ENCODE measurements around the gene FANCI. TPM values are rescaled to one million over a fixed set of nuclear protein-coding genes. Genes with fewer than 3 reads are reported as not detected.
"Not testable (repeated sequence)": the region's sequence is repeated elsewhere in the genome, so short reads cannot be mapped to it uniquely, and the experiment has no call there.

Gene FANCI
- total and polyA plus RNA-seq, 7 donors, result 2.0 to 16.0 (median 2.8) TPM

DNA sequence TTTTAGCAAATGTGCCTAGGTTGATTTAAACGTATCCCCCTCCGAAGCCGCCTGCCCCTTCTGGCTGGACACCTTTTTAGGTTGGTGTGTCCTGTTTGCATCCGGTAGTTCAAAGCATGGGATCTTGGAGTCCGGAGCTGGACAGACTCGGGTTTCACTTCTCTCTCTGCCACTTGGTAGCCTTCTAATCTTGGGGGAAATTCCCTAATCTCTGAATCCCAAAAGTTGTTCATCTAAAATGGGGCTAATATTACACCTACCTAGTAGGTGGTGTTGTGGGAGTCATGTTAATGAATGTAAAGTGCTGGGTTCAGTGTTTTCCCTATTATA is 760 bp downstream of the FANCI start:
- 0 to 1% methylated on average over 6 of the region's 6 CpGs for WGBS, 2 donors
- intact Hi-C loops (cut with DNase I), result loop anchor here (5.0 kb wide), 2 partner anchors 187 to 347 kb away; partner anchors contain the start of gene HAPLN3

DNA sequence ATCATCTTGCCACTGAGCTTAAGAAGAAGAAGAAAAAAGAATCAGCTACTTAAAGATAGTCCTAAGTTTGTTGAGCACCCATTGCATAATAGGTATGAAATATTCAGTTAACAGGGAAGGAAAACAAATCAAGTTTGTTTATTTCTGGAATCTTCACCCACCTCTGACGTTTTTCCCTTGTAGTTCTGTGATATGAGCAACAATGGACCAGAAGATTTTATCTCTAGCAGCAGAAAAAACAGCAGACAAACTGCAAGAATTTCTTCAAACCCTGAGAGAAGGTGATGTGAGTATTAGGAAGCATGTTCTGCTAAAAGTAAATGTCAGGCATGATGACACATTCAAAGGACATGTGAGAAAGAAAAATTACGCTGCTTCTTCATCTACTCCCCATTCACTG is 3.7 kb downstream of the FANCI start:
- Histone ChIP-seq H3K9me3 (no peaks in the 10 kb centered on the region), H3K36me3 (no peaks in the 10 kb centered on the region), H3K4me1 (peaks cover 0 to 18% (median 15%) of the 10 kb centered on the region in 4 donors), H3K27ac (no peak overlapping the region), H3K27me3 (no peaks in the 10 kb centered on the region), H3K4me3 (no peak overlapping the region)
- TF ChIP-seq EP300 (IDR thresholded peaks at IDR 0.05) (no peak), POLR2A (IDR thresholded peaks at IDR 0.05) (no peak), POLR2AphosphoS5 (IDR thresholded peaks at IDR 0.05) (no peak)
- TF ChIP-seq, protein P1, sequence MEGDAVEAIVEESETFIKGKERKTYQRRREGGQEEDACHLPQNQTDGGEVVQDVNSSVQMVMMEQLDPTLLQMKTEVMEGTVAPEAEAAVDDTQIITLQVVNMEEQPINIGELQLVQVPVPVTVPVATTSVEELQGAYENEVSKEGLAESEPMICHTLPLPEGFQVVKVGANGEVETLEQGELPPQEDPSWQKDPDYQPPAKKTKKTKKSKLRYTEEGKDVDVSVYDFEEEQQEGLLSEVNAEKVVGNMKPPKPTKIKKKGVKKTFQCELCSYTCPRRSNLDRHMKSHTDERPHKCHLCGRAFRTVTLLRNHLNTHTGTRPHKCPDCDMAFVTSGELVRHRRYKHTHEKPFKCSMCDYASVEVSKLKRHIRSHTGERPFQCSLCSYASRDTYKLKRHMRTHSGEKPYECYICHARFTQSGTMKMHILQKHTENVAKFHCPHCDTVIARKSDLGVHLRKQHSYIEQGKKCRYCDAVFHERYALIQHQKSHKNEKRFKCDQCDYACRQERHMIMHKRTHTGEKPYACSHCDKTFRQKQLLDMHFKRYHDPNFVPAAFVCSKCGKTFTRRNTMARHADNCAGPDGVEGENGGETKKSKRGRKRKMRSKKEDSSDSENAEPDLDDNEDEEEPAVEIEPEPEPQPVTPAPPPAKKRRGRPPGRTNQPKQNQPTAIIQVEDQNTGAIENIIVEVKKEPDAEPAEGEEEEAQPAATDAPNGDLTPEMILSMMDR (IDR thresholded peaks at IDR 0.05), result no peak
- 80 to 81% methylated on average over 2 of the region's 2 CpGs for WGBS, 2 donors
- intact Hi-C loops (cut with DNase I), result no loop called here
- DNase-seq, result no peak

More for the DNA sequence above, 760 bp downstream of the FANCI start:
- Histone ChIP-seq H3K27me3 (no peaks in the 10 kb centered on the region), H3K4me3 (peak overlapping the region; percentile 53 to 79 (median 66)), H3K27ac (peak overlapping the region in 2 of 4 donors; percentile 58 to 66), H3K9me3 (no peaks in the 10 kb centered on the region), H3K36me3 (no peaks in the 10 kb centered on the region), H3K4me1 (peaks cover 0 to 18% (median 15%) of the 10 kb centered on the region in 4 donors)
- no peak for DNase-seq
- TF ChIP-seq EP300 (IDR thresholded peaks at IDR 0.05), result no peak
- TF ChIP-seq, protein P1 (IDR thresholded peaks at IDR 0.05), result no peak
- TF ChIP-seq POLR2AphosphoS5 (IDR thresholded peaks at IDR 0.05), result no peak
- no peak for TF ChIP-seq POLR2A (IDR thresholded peaks at IDR 0.05)

DNA sequence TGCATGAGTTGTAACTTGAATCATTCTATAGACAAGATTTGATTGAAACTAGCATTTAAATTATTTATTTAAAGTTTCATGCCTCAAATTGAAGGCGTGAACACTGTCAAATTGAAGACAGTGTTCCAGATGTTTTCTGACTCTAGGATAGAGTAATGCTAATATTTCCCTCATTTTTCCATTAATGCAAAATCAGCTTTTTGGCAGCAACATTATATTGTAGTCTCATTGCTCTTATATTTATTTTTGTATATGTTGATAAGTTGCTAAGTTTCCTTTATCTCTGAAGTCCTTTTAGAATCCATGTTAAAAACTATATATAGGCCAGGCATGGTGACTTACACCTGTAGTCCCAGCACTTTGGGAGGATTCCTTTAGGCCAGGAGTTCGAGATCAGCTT is 4.8 kb downstream of the FANCI start:
- no peak for DNase-seq
- Histone ChIP-seq H3K4me3 (no peak overlapping the region), H3K9me3 (no peaks in the 10 kb centered on the region), H3K36me3 (no peaks in the 10 kb centered on the region), H3K27me3 (no peaks in the 10 kb centered on the region), H3K4me1 (peaks cover 0 to 11% (median 10%) of the 10 kb centered on the region in 4 donors), H3K27ac (no peak overlapping the region)
- WGBS, 2 donors, result 96 to 97% methylated on average over 2 of the region's 2 CpGs
- TF ChIP-seq EP300 (IDR thresholded peaks at IDR 0.05) (no peak), POLR2AphosphoS5 (IDR thresholded peaks at IDR 0.05) (no peak)
- TF ChIP-seq, protein P1 (IDR thresholded peaks at IDR 0.05), result no peak
- intact Hi-C loops (cut with DNase I), result no loop called here

DNA sequence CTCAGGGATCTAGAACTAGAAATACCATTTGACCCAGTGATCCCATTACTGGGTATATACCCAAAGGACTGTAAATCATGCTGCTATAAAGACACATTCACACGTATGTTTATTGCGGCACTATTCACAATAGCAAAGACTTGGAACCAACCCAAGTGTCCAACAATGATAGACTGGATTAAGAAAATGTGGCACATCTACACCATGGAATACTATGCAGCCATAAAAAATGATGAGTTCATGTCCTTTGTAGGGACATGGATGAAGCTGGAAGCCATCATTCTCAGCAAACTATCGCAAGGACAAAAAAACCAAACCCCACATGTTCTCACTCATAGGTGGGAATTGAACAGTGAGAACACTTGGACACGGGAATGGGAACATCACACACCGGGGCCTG is 6.4 kb downstream of the FANCI start:
- H3K9me3 ChIP-seq; H3K4me3 ChIP-seq; H3K27ac ChIP-seq; H3K4me1 ChIP-seq; H3K27me3 ChIP-seq; H3K36me3 ChIP-seq; intact Hi-C loops (cut with DNase I); DNase-seq: not testable (repeated sequence)
- WGBS, 2 donors, result 83 to 89% methylated on average over 5 of the region's 5 CpGs

DNA sequence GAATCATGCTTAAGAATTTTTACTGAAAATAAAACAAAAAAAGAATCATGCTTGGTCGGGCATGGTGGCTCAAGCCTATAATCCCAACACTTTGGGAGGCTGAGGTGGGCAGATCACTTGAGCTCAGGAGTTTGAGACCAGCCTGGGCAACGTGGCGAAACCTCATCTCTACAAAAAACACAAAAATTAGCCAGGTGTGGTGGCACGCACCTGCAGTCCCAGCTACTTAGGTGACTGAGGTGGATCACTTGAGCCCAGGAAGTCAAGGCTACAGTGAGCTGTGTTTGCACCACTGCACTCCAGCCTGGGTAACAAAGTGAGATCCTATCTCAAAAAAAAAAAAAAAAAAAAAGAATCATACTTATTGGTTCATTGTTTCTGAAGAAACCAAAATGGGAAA is 33.5 kb downstream of the FANCI start:
- WGBS, 2 donors, result 91 to 93% methylated on average over 4 of the region's 4 CpGs
- DNase-seq; H3K27me3 ChIP-seq; H3K4me3 ChIP-seq; intact Hi-C loops (cut with DNase I); H3K36me3 ChIP-seq; H3K9me3 ChIP-seq; H3K27ac ChIP-seq; H3K4me1 ChIP-seq: not testable (repeated sequence)

DNA sequence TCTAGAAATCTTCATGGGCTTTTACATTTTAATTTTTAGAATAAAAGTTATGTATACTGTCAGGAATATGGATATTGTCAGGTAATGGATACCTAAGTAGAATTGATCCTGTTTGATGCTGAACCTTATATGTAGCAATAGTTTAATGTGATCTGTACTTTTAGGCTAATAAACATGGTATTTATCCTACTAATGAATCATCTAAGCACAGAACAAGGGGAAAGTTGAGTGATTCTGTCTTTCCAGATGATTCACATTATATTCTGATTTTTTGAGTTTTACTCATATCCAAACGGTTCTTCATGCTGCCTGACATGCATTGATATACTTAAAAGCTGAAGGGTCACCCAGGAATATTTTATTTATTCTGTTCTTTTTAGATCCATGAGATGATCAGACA is 34.5 kb downstream of the FANCI start:
- Histone ChIP-seq H3K4me1 (no peaks in the 10 kb centered on the region), H3K9me3 (no peaks in the 10 kb centered on the region), H3K36me3 (no peaks in the 10 kb centered on the region), H3K27me3 (no peaks in the 10 kb centered on the region), H3K4me3 (no peak overlapping the region), H3K27ac (no peak overlapping the region)
- intact Hi-C loops (cut with DNase I), result no loop called here
- 91 to 92% methylated on average over 1 of the region's 1 CpG for WGBS, 2 donors
- DNase-seq, result no peak
- TF ChIP-seq EP300 (IDR thresholded peaks at IDR 0.05) (no peak), POLR2AphosphoS5 (IDR thresholded peaks at IDR 0.05) (no peak), POLR2A (IDR thresholded peaks at IDR 0.05) (no peak)
- TF ChIP-seq, protein P1 (IDR thresholded peaks at IDR 0.05), result no peak

Measured in sigmoid colon (tissue), 7 donors.